ENCODE measurements around the gene SPEM2. TPM values are rescaled to one million over a fixed set of nuclear protein-coding genes. Genes with fewer than 3 reads are reported as not detected.

The SPEM2 gene
- total RNA-seq, 4 donors from 2014 or later: not detected

DNA sequence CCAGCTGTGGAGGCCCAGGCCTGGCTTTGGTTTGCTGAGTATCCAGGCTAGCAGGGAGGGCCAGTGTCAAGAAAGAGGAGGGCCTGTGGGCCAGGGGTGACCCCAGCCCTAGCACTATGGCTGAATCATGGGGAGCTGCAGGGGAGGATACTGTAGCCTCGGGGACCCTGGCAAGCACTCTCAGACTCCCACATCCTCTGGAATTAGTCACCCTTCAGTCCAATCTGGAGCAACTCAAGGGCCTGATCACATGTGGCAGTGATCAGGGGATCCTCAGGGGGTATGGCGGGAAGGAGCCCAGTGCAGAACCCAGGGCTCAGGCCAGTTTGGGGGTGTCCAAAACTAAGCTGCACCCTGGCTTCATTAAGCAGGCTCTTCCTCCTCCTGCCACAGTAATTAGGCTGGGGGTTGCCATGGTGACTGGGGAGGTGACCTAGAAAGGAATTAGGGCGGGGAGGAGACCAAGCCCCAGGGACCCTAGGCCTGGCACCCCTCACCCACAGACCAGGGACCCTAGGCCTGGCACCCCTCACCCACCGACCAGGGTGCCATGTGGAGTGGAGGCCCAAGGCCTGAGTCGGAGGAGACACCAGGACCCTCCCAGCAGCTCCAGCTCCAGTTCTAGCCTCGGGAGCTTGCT, 11.9 kb upstream of the SPEM2 start:
- peak; percentile 41 for ATAC-seq (ENCODE audit: low FRiP score)
- TF ChIP-seq, protein P1, sequence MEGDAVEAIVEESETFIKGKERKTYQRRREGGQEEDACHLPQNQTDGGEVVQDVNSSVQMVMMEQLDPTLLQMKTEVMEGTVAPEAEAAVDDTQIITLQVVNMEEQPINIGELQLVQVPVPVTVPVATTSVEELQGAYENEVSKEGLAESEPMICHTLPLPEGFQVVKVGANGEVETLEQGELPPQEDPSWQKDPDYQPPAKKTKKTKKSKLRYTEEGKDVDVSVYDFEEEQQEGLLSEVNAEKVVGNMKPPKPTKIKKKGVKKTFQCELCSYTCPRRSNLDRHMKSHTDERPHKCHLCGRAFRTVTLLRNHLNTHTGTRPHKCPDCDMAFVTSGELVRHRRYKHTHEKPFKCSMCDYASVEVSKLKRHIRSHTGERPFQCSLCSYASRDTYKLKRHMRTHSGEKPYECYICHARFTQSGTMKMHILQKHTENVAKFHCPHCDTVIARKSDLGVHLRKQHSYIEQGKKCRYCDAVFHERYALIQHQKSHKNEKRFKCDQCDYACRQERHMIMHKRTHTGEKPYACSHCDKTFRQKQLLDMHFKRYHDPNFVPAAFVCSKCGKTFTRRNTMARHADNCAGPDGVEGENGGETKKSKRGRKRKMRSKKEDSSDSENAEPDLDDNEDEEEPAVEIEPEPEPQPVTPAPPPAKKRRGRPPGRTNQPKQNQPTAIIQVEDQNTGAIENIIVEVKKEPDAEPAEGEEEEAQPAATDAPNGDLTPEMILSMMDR (IDR thresholded peaks at IDR 0.05): no peak
- no peak for DNase-seq (ENCODE audit: low spot score)

DNA sequence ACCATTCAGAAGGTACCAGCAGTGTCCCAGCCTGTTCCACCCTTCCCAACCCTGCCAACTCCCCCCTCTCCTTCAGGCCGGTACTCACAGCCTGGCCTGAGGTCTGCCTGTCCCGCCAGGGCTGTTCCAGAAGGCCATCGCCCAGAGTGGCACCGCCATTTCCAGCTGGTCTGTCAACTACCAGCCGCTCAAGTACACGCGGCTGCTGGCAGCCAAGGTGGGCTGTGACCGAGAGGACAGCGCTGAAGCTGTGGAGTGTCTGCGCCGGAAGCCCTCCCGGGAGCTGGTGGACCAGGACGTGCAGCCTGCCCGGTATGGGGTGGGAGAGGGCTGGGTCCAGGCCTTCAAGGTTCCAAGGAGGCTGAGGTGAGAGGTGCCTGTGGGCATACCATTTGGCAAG, 10.6 kb upstream of the SPEM2 start:
- DNase-seq (ENCODE audit: low spot score) (no peak), ATAC-seq (ENCODE audit: low FRiP score) (no peak)
- TF ChIP-seq, protein P1 (IDR thresholded peaks at IDR 0.05): no peak

DNA sequence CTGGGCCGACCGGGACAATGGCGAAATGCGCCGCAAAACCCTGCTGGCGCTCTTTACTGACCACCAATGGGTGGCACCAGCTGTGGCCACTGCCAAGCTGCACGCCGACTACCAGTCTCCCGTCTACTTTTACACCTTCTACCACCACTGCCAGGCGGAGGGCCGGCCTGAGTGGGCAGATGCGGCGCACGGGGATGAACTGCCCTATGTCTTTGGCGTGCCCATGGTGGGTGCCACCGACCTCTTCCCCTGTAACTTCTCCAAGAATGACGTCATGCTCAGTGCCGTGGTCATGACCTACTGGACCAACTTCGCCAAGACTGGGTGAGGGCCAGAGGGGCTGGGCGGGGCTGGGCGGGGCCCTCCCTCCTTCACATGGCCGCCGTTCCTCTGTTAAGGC, 9.6 kb upstream of the SPEM2 start:
- TF ChIP-seq, protein P1 (IDR thresholded peaks at IDR 0.05): no peak
- ATAC-seq (ENCODE audit: low FRiP score) (no peak), DNase-seq (ENCODE audit: low spot score) (no peak)

DNA sequence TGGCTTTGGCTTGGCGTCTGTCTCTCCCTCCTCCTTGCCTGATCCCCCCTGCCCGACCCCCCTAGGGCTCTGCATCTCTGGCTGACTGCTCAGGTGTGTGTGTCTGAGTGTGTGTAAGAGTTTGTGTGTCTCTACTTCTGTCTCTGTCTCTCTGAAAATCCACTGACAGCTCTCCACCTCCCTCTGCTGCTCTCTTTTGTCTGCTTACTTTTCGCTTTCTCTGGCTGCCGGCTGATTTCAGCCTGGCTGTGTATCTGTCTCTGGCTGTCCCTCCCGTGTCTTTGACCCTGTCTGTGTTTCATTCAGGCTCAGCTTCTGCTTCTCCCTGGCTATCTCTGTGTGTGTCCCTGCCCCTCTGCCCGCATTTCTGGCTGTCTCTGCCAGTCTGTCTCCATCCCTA, 9.1 kb upstream of the SPEM2 start:
- DNase-seq (ENCODE audit: low spot score) (no peak), ATAC-seq (ENCODE audit: low FRiP score) (no peak)
- TF ChIP-seq, protein P1 (IDR thresholded peaks at IDR 0.05): no peak

DNA sequence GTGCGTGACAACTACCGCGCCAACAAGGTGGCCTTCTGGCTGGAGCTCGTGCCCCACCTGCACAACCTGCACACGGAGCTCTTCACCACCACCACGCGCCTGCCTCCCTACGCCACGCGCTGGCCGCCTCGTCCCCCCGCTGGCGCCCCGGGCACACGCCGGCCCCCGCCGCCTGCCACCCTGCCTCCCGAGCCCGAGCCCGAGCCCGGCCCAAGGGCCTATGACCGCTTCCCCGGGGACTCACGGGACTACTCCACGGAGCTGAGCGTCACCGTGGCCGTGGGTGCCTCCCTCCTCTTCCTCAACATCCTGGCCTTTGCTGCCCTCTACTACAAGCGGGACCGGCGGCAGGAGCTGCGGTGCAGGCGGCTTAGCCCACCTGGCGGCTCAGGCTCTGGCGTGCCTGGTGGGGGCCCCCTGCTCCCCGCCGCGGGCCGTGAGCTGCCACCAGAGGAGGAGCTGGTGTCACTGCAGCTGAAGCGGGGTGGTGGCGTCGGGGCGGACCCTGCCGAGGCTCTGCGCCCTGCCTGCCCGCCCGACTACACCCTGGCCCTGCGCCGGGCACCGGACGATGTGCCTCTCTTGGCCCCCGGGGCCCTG, 8.3 kb upstream of the SPEM2 start:
- DNase-seq (ENCODE audit: low spot score): no peak
- TF ChIP-seq, protein P1 (IDR thresholded peaks at IDR 0.05): no peak
- ATAC-seq (ENCODE audit: low FRiP score): no peak

DNA sequence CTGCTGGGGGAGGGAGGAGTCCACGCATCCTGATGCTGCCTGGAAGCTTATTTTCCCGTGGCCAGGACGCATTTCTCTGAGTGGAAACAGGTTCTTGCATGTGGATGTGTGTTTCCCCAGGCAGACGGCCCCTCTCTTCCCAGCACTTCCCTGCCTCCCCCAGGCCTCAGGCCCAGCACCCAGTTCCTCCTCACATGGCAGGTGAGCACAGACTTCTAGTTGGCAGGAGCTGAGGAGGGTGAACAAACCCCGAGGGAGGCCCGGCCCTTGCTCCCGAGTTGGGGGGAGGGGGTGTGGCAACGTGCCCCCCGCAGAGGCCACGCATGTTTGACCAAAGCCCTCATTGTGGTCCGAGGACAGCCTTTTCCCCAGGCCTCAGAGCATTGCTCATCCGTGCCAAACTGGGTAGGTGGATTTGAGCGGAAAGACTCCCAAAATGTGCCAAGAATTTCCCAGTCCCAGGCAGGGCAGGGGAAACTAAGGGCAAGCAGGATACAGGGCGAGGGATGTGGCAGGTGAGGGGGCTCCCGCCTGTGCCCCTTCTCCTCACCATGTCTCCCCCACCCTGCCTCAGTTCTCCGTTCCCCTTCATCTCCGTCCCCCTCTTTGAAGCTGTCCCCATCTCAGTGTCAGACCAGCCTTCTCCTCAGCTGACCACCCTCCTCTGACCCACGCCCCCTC, 6.8 kb upstream of the SPEM2 start:
- TF ChIP-seq, protein P1 (IDR thresholded peaks at IDR 0.05): no peak
- ATAC-seq (ENCODE audit: low FRiP score): no peak
- DNase-seq (ENCODE audit: low spot score): no peak

All from omental fat pad (tissue), 4 donors.